ENCODE results near the gene ZNF160.

- no peak for TF ChIP-seq CTCF (IDR thresholded peaks at IDR 0.05)
- no peak for TF ChIP-seq POLR2A (IDR thresholded peaks at IDR 0.05)
- no peak for TF ChIP-seq EP300 (IDR thresholded peaks at IDR 0.05)
Observed at GRCh38 chr19:53147645-53148044, 44.4 kb upstream of the ZNF160 start.
